Stomach (tissue), 9 donors: Measurements from ENCODE around the gene SDHC. TPM values are rescaled to one million over a fixed set of nuclear protein-coding genes. Genes with fewer than 3 reads are reported as not detected.

Source experiments
- DNase-seq, 2 donors: peaks; one replicate each; pipeline versions ENCODE4 v3.0.0 to v3.0.0-alpha.2; 2013 to 2019
- H3K27ac ChIP-seq, 5 donors: fragments of 200-600 bp in 4 of 5; sonication (generic) in 4 of 5; one replicate each; pipeline ENCODE4 v1.5.1; 2013 to 2019; ENCODE audit warnings: mild to moderate bottlenecking in 1 of 5, moderate library complexity in 1 of 5
- H3K27me3 ChIP-seq, 3 donors: fragments of 200-600 bp; sonication (generic); one replicate each; pipeline ENCODE4 v1.5.1; 2017 to 2019; ENCODE audit warnings: mixed run types in 1 of 3
- H3K36me3 ChIP-seq, 4 donors: fragments of 200-600 bp; sonication (generic); 1 replicate in 3 of 4; 2 replicates in 1 of 4; pipeline ENCODE4 v1.5.1; 2016 to 2019
- H3K4me1 ChIP-seq, 4 donors: fragments of 200-600 bp; sonication (generic); one replicate each; pipeline ENCODE4 v1.5.1; 2016 to 2019
- H3K4me3 ChIP-seq, 4 donors: fragments of 200-600 bp; sonication (generic) in 3 of 4; one replicate each; pipeline ENCODE4 v1.5.1; 2016 to 2019; ENCODE audit warnings: mild to moderate bottlenecking in 1 of 4
- H3K9me3 ChIP-seq, 4 donors: fragments of 200-600 bp; sonication (generic); one replicate each; pipeline ENCODE4 v1.5.1; 2016 to 2019
- EP300 ChIP-seq: sonication (generic); formaldehyde crosslinking; IDR thresholded peaks from one replicate; pipeline ENCODE4 v1.6.1; 2017; ENCODE audit warnings: antibody characterized with exemption
- POLR2A ChIP-seq, 4 donors: fragments of 450-650 bp; IDR thresholded peaks; one replicate each; pipeline ENCODE4 v1.6.1; 2016; ENCODE audit warnings: antibody characterized with exemption in 4 of 4, control low read depth in 2 of 4, mild to moderate bottlenecking in 1 of 4, moderate library complexity in 1 of 4
- POLR2AphosphoS5 ChIP-seq, 3 donors: sonication (generic); formaldehyde crosslinking; IDR thresholded peaks; one replicate each; pipeline ENCODE4 v1.6.1; 2016; ENCODE audit warnings: antibody characterized with exemption in 3 of 3
- WGBS, 5 donors: extraction: QIAGEN DNeasy Blood & Tissue Kit in 3 of 5; methylation state at CpG; one replicate each; pipeline versions ENCODE4 v1.1.5 to v1.1.7; 2013 to 2018; 5-methylcytosine and 5-hydroxymethylcytosine counted together
- intact Hi-C: fragments of 100-400 bp; cut with DNase I; formaldehyde crosslinking; loops from one replicate; pipeline ENCODE4 v1.15.1; 2023; ENCODE audit warnings: low total_unique reads
- polyA plus RNA-seq, 3 donors: library from polyadenylated mRNA; stranded (reverse); fragments of 200-250 nt; gene quantifications; one replicate each; pipeline ENCODE4 v1.2.3, GENCODE V29; 2013
- total RNA-seq, 5 donors: library from RNA; depleted of rRNA; stranded (reverse); fragments of >200 nt; gene quantifications; one replicate each; pipeline versions ENCODE4 v1.1.0 to v1.2.3, GENCODE V29; 2014 to 2016
- TF ChIP-seq, protein P1 (sequence below), 7 experiments: fragments of 450-650 bp in 4 of 7; fragments of 200-600 bp in 3 of 7; sonication (generic) in 3 of 7; IDR thresholded peaks; one replicate each; pipeline ENCODE4 v1.5.1; 2016 to 2019; ENCODE audit warnings: antibody characterized with exemption in 7 of 7, control low read depth in 2 of 7, mild to moderate bottlenecking in 1 of 7
- donor health status: healthy with polysubstance abuse.
- donor health status: Bipolar disorder and iron deficiency.
- donor health status: healthy.

SDHC gene
- total and polyA plus RNA-seq, 8 donors = 28.3 to 165 (median 92.3) TPM

DNA sequence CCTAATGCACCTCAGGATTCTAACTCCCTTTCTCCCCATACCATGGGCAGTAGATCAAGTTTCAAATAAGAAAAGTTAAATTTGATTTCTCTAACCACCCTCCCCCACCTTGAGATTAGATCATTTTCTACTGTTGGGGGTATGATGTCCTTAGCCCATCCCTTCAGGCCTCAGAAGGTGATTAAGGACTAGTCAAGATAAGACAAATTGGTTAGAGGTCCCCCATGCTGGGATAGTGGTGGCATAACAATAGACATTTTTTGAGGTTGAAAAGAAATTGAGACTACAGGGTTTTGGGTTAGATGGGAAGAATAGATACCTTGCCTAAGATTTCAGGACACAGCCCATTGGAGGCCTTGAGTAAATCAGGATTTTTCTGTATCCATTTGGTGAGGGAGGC, 51.0 kb downstream of the SDHC start:
- DNase-seq = no peak
- Histone ChIP-seq H3K27me3 (no peaks in the 10 kb centered on the region), H3K27ac (no peak overlapping the region), H3K4me3 (no peak overlapping the region), H3K4me1 (peaks cover 0 to 11% (median 5%) of the 10 kb centered on the region in 4 donors), H3K36me3 (peaks cover 6 to 50% (median 47%) of the 10 kb centered on the region in 4 donors), H3K9me3 (no peaks in the 10 kb centered on the region)
- TF ChIP-seq POLR2A (IDR thresholded peaks at IDR 0.05) (no peak), POLR2AphosphoS5 (IDR thresholded peaks at IDR 0.05) (no peak), EP300 (no peak)
- TF ChIP-seq, protein P1, sequence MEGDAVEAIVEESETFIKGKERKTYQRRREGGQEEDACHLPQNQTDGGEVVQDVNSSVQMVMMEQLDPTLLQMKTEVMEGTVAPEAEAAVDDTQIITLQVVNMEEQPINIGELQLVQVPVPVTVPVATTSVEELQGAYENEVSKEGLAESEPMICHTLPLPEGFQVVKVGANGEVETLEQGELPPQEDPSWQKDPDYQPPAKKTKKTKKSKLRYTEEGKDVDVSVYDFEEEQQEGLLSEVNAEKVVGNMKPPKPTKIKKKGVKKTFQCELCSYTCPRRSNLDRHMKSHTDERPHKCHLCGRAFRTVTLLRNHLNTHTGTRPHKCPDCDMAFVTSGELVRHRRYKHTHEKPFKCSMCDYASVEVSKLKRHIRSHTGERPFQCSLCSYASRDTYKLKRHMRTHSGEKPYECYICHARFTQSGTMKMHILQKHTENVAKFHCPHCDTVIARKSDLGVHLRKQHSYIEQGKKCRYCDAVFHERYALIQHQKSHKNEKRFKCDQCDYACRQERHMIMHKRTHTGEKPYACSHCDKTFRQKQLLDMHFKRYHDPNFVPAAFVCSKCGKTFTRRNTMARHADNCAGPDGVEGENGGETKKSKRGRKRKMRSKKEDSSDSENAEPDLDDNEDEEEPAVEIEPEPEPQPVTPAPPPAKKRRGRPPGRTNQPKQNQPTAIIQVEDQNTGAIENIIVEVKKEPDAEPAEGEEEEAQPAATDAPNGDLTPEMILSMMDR (IDR thresholded peaks at IDR 0.05) = no peak
- intact Hi-C loops = no loop called here

DNA sequence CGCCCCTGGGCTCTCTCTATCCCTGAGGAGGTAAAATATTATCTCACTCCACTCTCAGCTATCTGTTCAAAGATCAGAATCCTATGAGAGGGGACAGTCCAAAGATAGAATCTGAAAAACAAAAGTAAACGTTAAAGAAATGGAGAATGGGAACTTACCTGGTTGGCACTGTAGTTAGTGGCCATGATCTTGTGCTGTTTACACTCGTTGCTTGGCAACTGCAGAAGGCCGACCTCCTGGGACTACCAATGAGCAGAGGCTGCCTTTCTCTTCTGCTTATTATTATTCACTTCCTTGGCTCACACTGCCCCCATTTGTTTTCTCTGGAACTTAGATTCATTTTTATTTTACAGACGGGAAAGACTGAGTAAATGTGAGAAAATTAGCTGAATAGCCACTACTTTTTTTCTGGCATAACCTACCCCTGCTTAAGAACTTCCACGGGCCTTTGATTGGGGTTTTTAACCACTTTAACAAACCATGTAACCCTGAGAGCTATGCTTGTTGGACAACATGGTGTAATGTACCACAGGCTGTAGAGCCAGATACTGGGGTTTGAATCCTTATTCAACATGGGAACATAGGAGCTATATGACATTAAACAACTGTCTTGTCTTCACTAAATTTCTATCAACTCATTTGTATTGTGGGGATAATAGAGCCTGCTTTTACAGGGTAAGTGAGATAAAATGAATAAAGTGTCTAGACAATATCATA, 53.7 kb downstream of the SDHC start, which contains the start of gene CFAP126:
Gene CFAP126, minus strand, starts transcription at position 193 of the 717 bp plus-strand sequence. Its CDS starts 8 bp downstream, at position 185.
- Histone ChIP-seq H3K4me3 (no peak within 1 kb of the TSS), H3K27ac (peak within 1 kb of the TSS in 3 of 5 donors; percentile 36 to 60 (median 55)), H3K4me1 (peaks cover 0 to 11% (median 5%) of the 10 kb centered on the region in 4 donors), H3K36me3 (peaks cover 6 to 42% (median 38%) of the 10 kb centered on the region in 4 donors), H3K27me3 (no peaks in the 10 kb centered on the region), H3K9me3 (no peaks in the 10 kb centered on the region)
- intact Hi-C loops = no loop called here
- peak; percentile 49 to 89 for DNase-seq
- TF ChIP-seq POLR2AphosphoS5 (IDR thresholded peaks at IDR 0.05) (peak in 1 of 3 donors; percentile 9), POLR2A (IDR thresholded peaks at IDR 0.05) (no peak), EP300 (no peak)
- TF ChIP-seq, protein P1 (IDR thresholded peaks at IDR 0.05) = peak in 2 of 7 experiments; percentile 12 to 18
- 22 to 32% (median 30%) methylated on average over 6 of the region's 6 CpGs for WGBS, 5 donors

DNA sequence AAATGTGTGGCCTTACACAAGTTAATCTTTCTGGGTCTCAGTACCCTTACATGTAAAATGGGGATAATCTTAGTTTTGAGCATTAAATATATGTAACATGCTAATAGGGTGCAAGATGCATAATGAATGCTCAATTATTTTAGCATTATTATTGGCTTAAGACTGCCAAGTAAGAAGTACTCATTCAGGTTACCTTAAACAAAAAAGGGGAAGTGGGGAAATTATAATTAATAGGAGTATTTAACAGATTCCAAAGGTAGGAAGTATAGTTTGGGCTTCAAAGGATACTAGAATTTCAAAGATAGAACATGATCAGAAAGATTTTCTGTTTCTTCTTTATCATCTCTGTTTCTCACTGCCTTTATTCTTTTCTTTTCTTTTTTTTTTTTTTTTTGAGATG, 59.3 kb downstream of the SDHC start:
- Histone ChIP-seq H3K36me3 (no peaks in the 10 kb centered on the region), H3K27ac (no peak overlapping the region), H3K27me3 (no peaks in the 10 kb centered on the region), H3K9me3 (no peaks in the 10 kb centered on the region), H3K4me3 (no peak overlapping the region), H3K4me1 (peaks cover 0 to 6% (median 2%) of the 10 kb centered on the region in 4 donors)
- TF ChIP-seq EP300 (no peak), POLR2A (IDR thresholded peaks at IDR 0.05) (no peak), POLR2AphosphoS5 (IDR thresholded peaks at IDR 0.05) (no peak)
- TF ChIP-seq, protein P1 (IDR thresholded peaks at IDR 0.05) = no peak
- intact Hi-C loops = no loop called here
- no peak for DNase-seq

DNA sequence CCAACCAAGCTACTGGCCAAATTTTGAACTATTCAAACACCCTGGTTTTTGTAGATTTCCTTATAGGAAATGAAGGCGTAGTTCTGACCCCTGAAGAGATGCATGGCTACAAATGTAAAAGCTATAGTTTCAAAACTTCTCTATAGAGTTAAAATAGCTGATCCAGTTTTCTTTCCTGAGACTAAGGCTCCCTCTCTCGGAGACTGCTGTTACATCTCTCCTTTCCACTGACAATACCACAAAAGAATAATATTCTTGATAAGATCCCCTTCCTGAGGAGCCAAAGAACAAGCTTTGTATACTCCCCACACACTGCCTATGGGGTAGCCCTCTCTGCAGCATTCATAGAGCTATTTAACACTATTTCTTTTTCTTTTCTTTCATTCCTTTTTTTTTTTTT, 60.2 kb downstream of the SDHC start:
- 28 to 51% (median 32%) methylated on average over 2 of the region's 2 CpGs for WGBS, 5 donors
- intact Hi-C loops = no loop called here

More for the DNA sequence above, 60.2 kb downstream of the SDHC start:
- Histone ChIP-seq H3K9me3 (no peaks in the 10 kb centered on the region), H3K27me3 (no peaks in the 10 kb centered on the region), H3K36me3 (no peaks in the 10 kb centered on the region), H3K4me1 (peaks cover 0 to 6% (median 2%) of the 10 kb centered on the region in 4 donors), H3K27ac (no peak overlapping the region), H3K4me3 (no peak overlapping the region)
- TF ChIP-seq, protein P1 (IDR thresholded peaks at IDR 0.05) = no peak
- no peak for TF ChIP-seq POLR2A (IDR thresholded peaks at IDR 0.05)
- no peak for TF ChIP-seq POLR2AphosphoS5 (IDR thresholded peaks at IDR 0.05)
- no peak for TF ChIP-seq EP300
- DNase-seq = no peak
